Astrocyte (in vitro differentiated cells and primary cell): ENCODE results near the gene PTH2R. TPM values are rescaled to one million over a fixed set of nuclear protein-coding genes. Genes with fewer than 3 reads are reported as not detected.

ENCODE experiments used
- DNase-seq: peaks from one replicate; pipeline ENCODE4 v3.0.0-alpha.2; 2010; ENCODE audit warnings: low read depth
- FAIRE-seq: peaks from 2 replicates; lab custom pipeline; 2011; peaks lifted over from hg19 to GRCh38; lab: Jason Lieb, UNC
- H2AFZ ChIP-seq: 2 replicates; pipeline ENCODE4 v1.6.0; 2012; ENCODE audit warnings: low read depth, low read length, inconsistent platforms
- H3K27ac ChIP-seq: 2 replicates; pipeline ENCODE4 v1.5.1; 2011; ENCODE audit warnings: low read depth, low read length, inconsistent platforms
- H3K27me3 ChIP-seq: 2 replicates; pipeline ENCODE4 v1.6.0; 2011; ENCODE audit warnings: low read length, inconsistent platforms; ENCODE audit not compliant: insufficient read depth
- H3K36me3 ChIP-seq: 2 replicates; pipeline ENCODE4 v1.5.1; 2011; ENCODE audit warnings: low read length, inconsistent platforms; ENCODE audit not compliant: insufficient read depth
- H3K4me1 ChIP-seq: 2 replicates; pipeline ENCODE4 v1.5.1; 2011; ENCODE audit warnings: low read length, inconsistent platforms; ENCODE audit not compliant: insufficient read depth
- H3K4me2 ChIP-seq: 2 replicates; pipeline ENCODE4 v1.6.0; 2012; ENCODE audit warnings: low read length, inconsistent platforms
- H3K4me3 ChIP-seq: 2 replicates; pipeline ENCODE4 v1.5.1; 2011; ENCODE audit warnings: low read depth, mild to moderate bottlenecking, low read length, inconsistent platforms; ENCODE audit not compliant: insufficient read depth
- H3K79me2 ChIP-seq: 2 replicates; pipeline ENCODE4 v1.6.0; 2012; ENCODE audit warnings: mild to moderate bottlenecking, low read length, inconsistent platforms; ENCODE audit not compliant: insufficient read depth
- H3K9ac ChIP-seq: 2 replicates; pipeline ENCODE4 v1.6.0; 2012; ENCODE audit warnings: mild to moderate bottlenecking, low read length, inconsistent platforms
- H3K9me3 ChIP-seq: 2 replicates; pipeline ENCODE4 v1.5.1; 2012; ENCODE audit warnings: low read depth, mild to moderate bottlenecking, low read length, inconsistent platforms; ENCODE audit not compliant: insufficient read depth
- H4K20me1 ChIP-seq: 2 replicates; pipeline ENCODE4 v1.6.0; 2012; ENCODE audit warnings: low read length, inconsistent platforms; ENCODE audit not compliant: insufficient read depth
- H3K27ac Mint-ChIP-seq: one replicate; pipeline ENCODE4 v1.8.0; 2021; ENCODE audit warnings: mild to moderate bottlenecking, mixed read lengths; ENCODE audit not compliant: unreplicated experiment
- H3K27me3 Mint-ChIP-seq: one replicate; pipeline ENCODE4 v1.8.0; 2021; ENCODE audit warnings: low read depth, mixed read lengths; ENCODE audit not compliant: unreplicated experiment
- H3K36me3 Mint-ChIP-seq: one replicate; pipeline ENCODE4 v1.8.0; 2021; ENCODE audit warnings: low read depth, mixed read lengths; ENCODE audit not compliant: unreplicated experiment
- H3K4me1 Mint-ChIP-seq: one replicate; pipeline ENCODE4 v1.8.0; 2021; ENCODE audit warnings: low read depth, mixed read lengths; ENCODE audit not compliant: unreplicated experiment
- H3K4me3 Mint-ChIP-seq: one replicate; pipeline ENCODE4 v1.8.0; 2021; ENCODE audit warnings: mild to moderate bottlenecking, moderate library complexity, mixed read lengths; ENCODE audit not compliant: unreplicated experiment
- H3K9me3 Mint-ChIP-seq: one replicate; pipeline ENCODE4 v1.8.0; 2021; ENCODE audit warnings: mild to moderate bottlenecking, mixed read lengths; ENCODE audit not compliant: unreplicated experiment
- CTCF ChIP-seq: IDR thresholded peaks from 2 replicates; pipeline ENCODE4 v1.5.1; 2011; ENCODE audit warnings: low read depth, mild to moderate bottlenecking, inconsistent platforms, low read length, moderate library complexity; ENCODE audit not compliant: insufficient read depth
- EZH2 ChIP-seq: IDR thresholded peaks from 2 replicates; pipeline ENCODE4 v1.6.1; 2012; ENCODE audit warnings: mild to moderate bottlenecking, low read length, inconsistent platforms; ENCODE audit not compliant: insufficient read depth
- total RNA-seq: library from RNA; stranded (reverse); gene quantifications from 2 replicates; pipeline ENCODE4 v1.2.1, GENCODE V29; 2021

PTH2R gene
- total RNA-seq, 1 donor from 2014 or later = not detected

- peaks cover 5% of the 10 kb centered on the region for H3K27me3 Mint-ChIP-seq
- H3K4me1 Mint-ChIP-seq = no peaks in the 10 kb centered on the region
Measured at GRCh38 chr2:208384637-208385036, 22.0 kb upstream of the PTH2R start.

GRCh38 chr2:208386541-208386940, 20.1 kb upstream of the PTH2R start:
- no peak for DNase-seq
- Histone ChIP-seq H3K27ac (no peak overlapping the region), H3K4me2 (no peak overlapping the region), H3K9ac (no peak overlapping the region), H3K36me3 (no peaks in the 10 kb centered on the region), H3K9me3 (no peaks in the 10 kb centered on the region), H3K4me1 (no peaks in the 10 kb centered on the region), H3K4me3 (no peak overlapping the region), H2AFZ (no peak overlapping the region), H3K27me3 (peaks cover 4% of the 10 kb centered on the region), H4K20me1 (no peaks in the 10 kb centered on the region), H3K79me2 (no peaks in the 10 kb centered on the region)
- no peak overlapping the region for H3K4me3 Mint-ChIP-seq
- FAIRE-seq = no peak
- H3K27me3 Mint-ChIP-seq = peaks cover 5% of the 10 kb centered on the region
- no peaks in the 10 kb centered on the region for H3K4me1 Mint-ChIP-seq
- TF ChIP-seq EZH2 = no peak
- no peak for TF ChIP-seq CTCF
- no peak overlapping the region for H3K27ac Mint-ChIP-seq
- H3K36me3 Mint-ChIP-seq = no peaks in the 10 kb centered on the region
- peaks cover 2% of the 10 kb centered on the region for H3K9me3 Mint-ChIP-seq

More at GRCh38 chr2:208384637-208385036, 22.0 kb upstream of the PTH2R start:
- Histone ChIP-seq H3K79me2 (no peaks in the 10 kb centered on the region), H4K20me1 (no peaks in the 10 kb centered on the region), H3K9me3 (no peaks in the 10 kb centered on the region), H3K4me3 (no peak overlapping the region), H3K4me2 (no peak overlapping the region), H2AFZ (no peak overlapping the region), H3K4me1 (no peaks in the 10 kb centered on the region), H3K36me3 (no peaks in the 10 kb centered on the region), H3K27me3 (peaks cover 4% of the 10 kb centered on the region), H3K9ac (no peak overlapping the region), H3K27ac (no peak overlapping the region)
- peaks cover 2% of the 10 kb centered on the region for H3K9me3 Mint-ChIP-seq
- FAIRE-seq (no peak), DNase-seq (no peak)
- no peak overlapping the region for H3K4me3 Mint-ChIP-seq
- TF ChIP-seq CTCF = no peak
- H3K27ac Mint-ChIP-seq = no peak overlapping the region
- H3K36me3 Mint-ChIP-seq = no peaks in the 10 kb centered on the region

GRCh38 chr2:208389940-208390339, 16.7 kb upstream of the PTH2R start:
- Histone ChIP-seq H3K36me3 (no peaks in the 10 kb centered on the region), H3K9ac (no peak overlapping the region), H3K4me2 (no peak overlapping the region), H3K9me3 (no peaks in the 10 kb centered on the region), H3K27ac (no peak overlapping the region), H4K20me1 (no peaks in the 10 kb centered on the region), H3K4me3 (no peak overlapping the region), H3K4me1 (no peaks in the 10 kb centered on the region), H3K27me3 (no peaks in the 10 kb centered on the region), H2AFZ (no peak overlapping the region), H3K79me2 (no peaks in the 10 kb centered on the region)
- TF ChIP-seq CTCF = no peak
- no peak for TF ChIP-seq EZH2
- Mint-ChIP-seq H3K27me3 (no peaks in the 10 kb centered on the region), H3K4me1 (no peaks in the 10 kb centered on the region), H3K27ac (no peak overlapping the region), H3K9me3 (peaks cover 3% of the 10 kb centered on the region), H3K4me3 (no peak overlapping the region), H3K36me3 (no peaks in the 10 kb centered on the region)
- DNase-seq (no peak), FAIRE-seq (no peak)
